CD4-positive, alpha-beta T cell treated with Interleukin-4 for 4 hours (primary cell): ENCODE data around the gene EDC3.
A peak's percentile ranks its signal among the peaks of the same experiment; 100 is the strongest.
"Not testable (repeated sequence)": the region's sequence is repeated elsewhere in the genome, so short reads cannot be mapped to it uniquely, and the experiment has no call there.

Experiments used
- DNase-seq: peaks from one replicate; pipeline ENCODE4 v3.0.0-alpha.2; 2020

EDC3 gene

DNA sequence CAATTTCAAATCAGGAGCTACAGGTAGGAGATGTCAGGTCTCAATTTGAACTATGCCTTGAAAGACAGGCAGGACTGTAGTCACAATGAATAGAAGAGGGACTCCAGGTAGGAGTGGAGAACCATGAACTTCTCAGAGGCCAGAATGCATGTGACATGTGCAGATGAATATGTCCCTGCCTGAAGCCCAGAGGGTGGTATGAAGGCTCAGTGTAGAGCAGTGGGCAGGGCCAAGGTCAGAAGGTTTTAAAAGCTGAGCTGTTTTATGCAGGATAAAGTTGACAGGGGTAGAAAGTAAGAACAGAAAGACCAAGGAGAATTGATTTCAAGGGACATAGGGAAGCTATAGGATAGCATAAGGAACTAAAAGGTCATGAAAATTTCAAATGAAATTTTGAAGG is 49.3 kb downstream of the EDC3 start:
- DNase-seq, result no peak

DNA sequence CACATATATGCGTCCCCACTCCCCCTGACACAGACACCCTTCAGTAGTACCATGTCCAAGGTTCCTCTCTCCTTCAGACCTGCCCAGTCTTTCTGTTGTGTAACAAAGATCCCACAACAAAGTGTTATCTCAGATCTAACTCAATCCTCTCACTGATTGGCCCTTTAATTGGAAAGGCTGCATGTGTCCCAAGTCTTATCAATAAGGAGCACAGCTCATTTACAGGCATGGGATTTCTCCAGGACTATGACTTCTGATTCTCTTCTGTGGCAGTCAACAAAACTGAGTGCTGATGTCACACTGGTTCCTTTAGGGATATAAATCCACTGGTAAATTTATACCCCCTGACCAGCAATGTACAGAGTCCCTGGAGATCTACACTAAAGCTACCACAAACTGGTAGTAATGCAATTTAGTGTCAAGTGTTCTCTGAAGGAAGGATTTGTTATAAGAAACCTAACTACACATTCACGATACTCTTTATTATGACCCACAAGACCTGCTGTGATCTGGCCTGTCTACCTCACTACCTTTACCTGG is 52.1 kb downstream of the EDC3 start:
- DNase-seq, result no peak

DNA sequence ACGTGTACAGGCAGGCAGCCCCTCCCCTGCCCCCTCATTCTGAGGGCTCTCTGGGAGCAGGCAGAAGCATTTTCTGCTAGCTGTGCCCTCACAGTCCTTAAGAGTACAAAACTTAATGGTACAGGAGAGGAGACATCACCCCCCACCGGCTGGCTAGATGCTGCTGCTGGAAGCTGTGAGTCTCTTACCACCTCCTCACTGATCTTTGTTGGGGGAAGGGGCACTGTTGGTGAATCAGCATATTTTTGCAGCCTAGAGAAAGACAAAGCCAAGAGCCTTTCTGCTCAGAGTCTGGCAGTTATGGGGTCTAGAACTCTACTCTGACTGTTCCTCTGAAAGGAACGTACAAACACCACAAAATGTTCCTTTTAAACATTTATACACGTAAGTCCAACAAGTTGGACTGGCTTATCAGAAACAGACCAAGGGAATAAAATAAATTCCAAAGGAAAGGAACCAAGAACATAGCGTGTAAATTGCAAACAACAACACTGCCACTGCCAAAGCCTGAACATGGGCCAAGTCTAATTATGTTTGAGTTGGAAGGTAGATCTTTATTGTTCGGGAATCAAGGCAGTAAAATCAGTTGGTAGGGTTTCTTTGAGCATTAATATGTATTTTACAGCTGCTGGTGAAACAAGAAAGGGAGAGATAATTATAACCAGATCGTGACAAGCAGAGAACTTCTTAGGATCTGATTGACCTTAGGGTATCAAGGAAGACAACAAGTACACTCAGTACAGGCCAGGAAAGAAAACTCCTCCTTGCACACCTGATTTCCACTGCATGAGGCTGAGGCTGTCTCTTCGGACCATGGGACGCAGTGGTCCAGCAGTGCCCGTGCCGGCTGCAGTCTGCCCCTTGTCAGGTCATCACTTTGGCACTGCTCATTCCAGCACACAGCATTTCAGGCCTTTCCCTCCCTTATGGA is 52.8 kb downstream of the EDC3 start:
- no peak for DNase-seq

DNA sequence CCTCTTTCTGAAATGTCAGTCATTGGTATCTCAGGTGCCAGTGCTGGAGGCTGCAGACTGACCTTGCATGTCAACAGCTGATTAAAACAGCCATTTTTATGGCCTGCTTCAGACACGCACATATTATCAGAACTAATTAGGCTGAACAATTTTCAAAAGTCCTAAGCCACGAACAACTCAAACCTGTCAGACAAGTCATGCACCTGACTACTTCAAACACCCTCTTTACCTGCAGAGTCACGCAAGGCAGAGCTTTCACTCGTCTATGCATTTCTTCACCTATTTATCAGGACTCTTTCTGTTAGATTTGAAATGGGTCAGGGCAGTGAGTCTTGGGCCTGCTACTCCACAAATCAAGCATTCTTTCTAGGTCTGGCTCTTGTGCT is 53.5 kb downstream of the EDC3 start:
- no peak for DNase-seq

DNA sequence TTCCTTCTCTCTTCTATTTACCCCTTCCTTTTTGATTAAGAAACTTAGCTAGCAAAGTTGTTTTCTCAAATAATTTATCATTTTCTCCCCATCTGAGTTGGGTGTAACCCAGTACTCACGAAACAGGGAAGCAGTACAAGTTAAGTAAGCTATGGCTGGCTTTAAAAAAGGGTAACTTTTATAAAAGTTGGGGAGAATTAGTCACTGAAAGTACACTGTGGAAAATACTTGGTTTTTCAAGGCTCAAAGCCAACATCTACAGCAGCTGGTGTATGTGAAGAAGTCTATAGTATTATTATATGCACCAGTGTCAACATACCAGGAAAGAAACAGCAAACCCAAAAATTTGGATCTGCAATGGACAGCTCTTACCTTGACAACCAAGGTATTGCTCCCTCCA is 54.7 kb downstream of the EDC3 start:
- no peak for DNase-seq

DNA sequence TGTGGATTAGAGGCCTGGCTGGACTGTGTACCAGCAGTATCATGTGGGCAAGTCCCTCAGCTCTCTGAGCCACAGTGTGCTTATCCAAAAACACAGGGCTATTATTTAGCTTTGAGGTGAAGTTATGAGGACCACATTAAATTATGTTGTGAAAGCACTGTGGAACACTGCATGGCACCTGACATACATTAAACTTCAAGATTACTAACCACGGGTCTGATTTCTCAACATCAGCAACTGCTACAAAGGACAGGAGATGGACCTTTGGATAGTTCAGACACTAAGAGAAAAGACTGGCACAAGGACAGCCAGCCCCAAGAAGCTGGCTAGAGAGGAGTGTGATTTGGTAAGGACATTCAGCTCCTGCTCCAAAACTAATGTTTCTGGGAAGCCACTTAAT is 58.8 kb downstream of the EDC3 start:
- DNase-seq, result no peak

DNA sequence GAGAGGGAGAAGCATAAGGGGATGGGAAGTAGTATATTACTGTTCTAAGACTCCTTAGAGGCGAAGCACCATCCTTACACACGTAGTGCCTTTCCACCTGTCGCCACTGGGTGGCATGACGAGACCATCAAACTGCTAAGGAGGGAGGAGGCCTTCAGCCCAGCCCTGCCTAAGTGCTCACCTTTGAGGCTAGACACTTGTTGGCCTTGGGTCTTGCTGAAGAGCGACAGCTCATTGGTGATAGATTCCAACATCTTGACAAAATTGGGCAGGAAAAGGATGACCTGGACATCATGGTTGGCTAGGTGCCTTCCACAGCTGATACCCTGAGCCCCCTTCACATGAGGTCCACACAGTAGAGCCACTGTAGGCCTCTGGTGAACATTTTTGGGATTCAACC is 60.6 kb downstream of the EDC3 start:
- DNase-seq, result peak; percentile 77

DNA sequence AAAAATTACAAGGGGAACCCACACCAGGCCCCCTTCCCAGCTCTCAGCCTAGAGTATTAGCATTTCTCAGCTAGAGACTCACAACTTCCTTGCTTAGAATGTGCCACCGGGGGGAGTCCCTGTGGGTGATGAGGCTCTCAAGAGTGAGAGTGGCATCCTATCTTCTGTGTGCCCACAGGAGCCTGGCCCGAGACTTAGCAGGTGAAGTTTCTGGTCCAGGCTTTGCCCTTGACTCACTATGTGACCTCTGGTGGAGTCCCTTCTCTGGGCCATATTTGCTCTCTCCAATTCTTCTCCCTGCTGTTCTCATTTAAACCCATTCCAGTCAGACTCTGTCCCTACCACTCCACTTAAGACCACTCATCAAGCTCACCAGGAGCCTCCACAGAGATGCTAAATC is 62.0 kb downstream of the EDC3 start:
- DNase-seq, result no peak

DNA sequence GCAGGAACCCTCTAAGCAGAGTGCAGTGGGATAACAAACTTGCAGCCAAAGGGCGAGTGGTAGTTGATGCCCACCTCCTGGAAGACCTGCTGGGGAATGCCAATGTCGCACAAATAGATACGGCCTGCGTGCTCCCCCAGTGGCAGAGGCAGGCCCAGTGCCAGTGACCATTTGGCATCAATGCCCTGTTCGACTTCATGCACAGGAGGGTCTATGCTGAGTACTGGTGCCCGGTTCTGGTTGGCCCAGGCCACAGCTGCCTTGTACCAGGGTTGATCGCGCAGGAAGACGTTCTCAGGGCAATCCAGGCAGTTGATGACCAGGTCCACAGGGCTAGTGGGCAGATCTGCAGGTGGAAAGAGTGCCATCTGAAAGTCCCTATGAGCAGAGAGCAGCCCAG is 63.2 kb downstream of the EDC3 start:
- no peak for DNase-seq

DNA sequence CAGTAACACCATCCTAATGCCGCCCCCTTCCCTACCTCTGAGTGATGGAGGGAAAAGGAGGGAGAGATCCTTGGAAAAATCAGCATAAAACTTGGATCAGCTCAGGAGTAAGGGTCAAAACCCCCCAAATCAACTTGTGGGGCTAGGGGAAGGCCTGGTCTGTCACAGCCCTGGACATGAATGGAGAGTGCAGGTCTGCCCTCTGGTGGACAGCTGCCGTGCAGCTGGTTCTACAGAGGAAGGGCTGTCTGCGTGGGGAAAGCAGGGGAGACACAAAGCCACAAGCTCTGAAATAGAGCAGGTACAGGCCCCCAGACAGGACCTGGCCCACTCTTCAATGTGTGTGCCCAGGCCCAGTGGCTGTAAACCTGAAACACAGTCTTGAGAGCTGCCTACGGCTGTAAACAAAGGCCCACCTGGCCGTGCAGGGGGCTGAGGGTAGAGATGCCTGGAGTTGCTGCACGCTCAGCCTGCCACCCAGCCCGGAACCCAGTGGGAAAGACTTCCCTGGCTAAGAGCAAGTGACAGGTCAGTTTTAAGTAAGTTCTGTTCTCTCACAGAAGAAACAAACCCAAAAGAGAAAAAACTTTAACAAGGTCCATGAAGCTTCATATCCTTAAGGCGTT is 63.8 kb downstream of the EDC3 start:
- DNase-seq, result peak; percentile 36

DNA sequence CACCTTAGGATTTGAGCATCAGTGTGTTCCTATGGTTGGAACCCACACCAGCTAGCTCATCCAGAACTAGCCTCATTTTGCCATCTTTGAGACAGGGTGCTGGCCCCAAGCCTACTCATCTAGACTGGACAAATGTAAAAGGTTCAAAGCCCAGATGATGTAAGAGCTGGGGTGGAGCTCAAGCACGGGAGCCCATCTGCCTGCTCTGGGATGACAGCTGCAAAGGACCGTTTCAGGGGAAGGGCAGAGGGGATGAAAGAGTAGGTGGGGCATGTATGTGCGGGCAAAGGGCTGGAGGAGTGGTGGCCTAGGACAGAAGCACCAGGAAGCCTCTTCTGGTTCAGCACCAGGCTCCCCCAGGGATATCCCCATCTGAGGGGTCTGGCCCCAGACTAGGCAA is 64.4 kb downstream of the EDC3 start:
- DNase-seq, result no peak

DNA sequence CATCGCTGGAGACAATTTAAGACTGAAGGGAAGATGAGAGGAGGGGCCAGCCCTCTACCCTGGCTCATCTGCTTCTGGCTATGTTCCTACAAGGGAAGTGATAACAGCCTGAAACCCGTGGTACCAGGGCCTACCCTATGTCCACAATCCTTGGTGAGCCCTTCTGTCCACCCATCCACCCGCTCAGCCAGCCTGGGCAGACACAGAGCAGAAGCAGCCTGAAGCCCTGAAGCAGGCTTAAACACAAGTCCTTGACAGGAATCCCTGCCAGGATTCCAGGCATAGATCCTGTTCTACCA is 64.8 kb downstream of the EDC3 start:
- no peak for DNase-seq

DNA sequence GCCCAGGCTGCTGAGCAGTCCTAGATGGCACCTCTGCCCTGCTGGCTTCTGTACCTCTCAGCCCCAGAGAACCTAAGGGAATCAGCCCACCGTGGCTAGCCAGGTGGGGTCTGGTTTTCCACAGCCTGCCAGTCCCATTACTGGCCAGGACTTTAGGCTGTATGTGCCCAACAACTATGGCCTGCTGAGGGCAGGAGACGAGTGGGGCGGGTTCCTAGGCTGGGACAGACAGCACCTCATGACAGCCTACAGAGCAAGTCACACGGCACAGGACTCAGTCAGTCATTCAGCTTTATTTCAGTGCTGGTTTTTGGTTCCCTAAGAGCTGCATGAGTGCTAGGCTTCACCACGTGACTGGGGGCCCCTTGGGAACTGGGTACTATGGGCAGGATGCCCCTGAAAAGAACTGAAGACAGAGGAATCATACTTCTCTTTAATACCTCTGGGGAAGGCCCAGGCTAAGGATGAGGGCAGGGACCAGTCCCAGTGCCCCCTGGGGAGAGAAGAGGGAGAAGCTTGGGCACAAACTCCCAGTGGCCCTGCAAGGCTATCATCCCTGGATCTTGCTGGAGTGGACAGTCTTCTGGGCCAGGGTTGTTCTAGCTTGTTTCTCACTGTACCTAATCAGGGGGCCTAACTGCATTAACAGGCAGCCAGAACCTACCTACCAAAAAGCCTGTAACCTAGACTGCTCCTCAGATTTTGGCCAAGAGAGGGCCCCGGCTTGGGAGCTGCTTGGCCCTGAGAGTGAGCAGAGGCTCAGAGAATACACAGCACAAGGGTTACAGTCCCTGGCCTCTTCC is 65.3 kb downstream of the EDC3 start:
- DNase-seq, result no peak

DNA sequence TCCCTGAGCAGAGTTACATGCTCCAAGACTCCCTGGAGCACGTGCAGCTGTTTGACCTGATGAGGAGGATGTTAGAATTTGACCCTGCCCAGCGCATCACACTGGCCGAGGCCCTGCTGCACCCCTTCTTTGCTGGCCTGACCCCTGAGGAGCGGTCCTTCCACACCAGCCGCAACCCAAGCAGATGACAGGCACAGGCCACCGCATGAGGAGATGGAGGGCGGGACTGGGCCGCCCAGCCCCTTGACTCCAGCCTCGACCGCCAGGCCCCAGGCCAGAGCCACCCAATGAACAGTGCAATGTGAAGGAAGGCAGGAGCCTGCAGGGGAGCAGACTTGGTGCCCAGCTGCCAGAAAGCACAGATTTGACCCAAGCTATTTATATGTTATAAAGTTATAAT is 66.1 kb downstream of the EDC3 start:
- not testable (repeated sequence) for DNase-seq

DNA sequence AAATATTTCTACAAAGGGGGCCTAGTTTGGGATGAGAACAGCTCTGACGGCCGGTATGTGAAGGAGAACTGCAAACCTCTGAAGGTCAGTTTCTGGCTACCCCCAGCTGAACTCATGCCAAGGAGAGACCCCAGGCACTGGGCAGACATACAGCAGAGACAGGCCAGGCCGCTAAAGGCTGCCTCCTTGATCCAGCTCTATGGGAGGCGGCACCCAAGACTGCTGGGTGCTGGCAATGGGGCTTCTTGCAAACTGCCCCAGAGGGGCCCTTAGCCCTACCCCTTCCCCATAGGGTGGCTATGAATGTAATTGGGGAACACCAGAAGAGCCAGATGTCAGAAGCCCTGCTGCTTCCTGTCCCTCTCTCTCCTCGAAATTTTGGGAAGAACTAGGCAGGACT is 66.9 kb downstream of the EDC3 start:
- no peak for DNase-seq

DNA sequence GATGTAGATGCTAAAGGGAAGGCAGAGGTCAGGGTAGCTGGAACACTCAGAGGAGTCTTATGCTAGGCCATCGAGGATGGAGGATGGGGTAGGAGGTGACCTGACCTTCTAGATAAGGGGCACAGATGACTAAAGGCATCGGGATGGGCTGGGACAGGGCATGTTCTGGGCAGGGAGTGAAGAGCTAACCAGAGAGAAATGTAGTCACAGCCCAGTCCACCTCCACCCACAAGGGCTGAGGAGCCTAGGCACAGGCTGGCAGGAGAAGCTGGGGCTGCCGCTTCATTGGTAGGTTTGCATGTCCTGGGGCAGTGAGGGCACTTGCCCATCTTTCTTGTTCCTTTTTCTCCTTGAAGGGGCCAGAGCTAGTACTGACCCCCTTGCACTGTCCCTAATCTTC is 67.6 kb downstream of the EDC3 start:
- DNase-seq, result no peak

DNA sequence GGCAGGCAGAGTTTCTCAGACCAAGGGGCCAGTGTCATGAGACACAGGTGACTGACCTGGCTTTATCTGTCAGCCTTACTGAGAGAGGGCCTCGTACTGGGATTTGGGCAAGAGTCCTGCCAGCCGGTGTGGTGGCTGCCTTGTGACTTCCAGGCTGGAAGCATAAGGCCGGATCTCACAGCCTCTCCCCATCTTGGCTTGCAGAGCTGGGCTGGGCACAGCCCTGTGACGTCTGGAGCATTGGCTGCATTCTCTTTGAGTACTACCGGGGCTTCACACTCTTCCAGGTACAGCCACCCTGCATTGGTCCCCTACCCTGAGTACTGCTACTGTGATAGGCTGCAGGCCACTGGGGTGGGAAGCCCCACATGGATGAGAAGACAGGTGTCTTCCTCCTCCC is 68.1 kb downstream of the EDC3 start:
- no peak for DNase-seq

DNA sequence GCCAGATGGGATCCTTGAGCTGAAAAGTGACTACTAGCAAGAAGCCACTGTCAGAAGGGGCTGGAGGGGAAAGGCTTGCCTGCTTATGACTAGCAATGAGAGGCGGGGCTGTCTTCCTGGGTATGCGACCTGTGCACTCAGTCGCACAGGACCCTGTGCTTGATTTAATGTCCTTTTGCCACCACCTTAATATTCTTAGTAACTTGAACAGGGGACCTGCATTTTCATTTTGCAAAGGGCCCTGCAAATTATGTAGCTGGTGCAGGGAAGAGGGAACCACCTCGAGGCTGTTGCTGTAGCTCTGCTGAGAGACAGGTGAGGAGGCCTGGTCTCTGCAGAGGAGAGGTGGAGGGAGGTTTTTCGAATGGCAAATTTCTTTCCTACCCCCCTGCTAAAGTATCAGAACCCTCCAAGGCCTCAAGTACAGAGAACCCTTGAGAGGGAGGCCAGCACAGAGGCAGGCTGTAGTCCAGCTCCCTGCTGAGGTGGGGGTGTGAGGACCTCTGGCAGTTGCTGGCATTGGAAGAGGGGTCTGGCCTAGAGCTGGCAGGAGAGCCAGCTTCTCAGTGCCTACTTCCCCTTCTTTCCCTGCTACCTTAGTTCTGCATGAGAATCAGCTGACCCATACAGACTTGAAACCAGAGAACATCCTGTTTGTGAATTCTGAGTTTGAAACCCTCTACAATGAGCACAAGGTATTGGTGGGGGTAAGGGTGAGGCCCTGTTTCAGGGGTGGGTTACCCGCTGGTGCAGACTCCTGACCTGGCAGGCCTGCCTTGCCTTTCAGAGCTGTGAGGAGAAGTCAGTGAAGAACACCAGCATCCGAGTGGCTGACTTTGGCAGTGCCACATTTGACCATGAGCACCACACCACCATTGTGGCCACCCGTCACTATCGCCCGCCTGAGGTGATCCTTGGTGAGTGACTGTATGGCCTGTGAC is 68.8 kb downstream of the EDC3 start:
- DNase-seq, result no peak

DNA sequence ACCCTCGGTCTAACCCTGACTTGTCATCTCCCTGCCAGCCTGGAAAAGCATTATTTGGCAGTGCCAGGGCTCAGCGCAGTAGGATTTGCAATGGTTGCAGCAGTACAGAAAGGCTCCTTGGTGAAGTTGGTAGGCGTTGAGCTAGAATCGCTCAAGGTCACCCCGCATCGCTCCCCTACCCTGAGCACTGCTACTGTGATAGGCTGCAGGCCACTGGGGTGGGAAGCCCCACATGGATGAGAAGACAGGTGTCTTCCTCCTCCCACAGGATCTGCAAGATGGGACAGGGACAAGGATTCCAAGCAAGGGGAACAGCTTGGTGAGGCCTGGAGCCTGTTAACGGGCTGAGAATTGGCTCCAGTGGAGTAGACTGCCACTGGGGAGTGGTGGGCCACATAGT is 69.5 kb downstream of the EDC3 start:
- DNase-seq, result no peak

DNA sequence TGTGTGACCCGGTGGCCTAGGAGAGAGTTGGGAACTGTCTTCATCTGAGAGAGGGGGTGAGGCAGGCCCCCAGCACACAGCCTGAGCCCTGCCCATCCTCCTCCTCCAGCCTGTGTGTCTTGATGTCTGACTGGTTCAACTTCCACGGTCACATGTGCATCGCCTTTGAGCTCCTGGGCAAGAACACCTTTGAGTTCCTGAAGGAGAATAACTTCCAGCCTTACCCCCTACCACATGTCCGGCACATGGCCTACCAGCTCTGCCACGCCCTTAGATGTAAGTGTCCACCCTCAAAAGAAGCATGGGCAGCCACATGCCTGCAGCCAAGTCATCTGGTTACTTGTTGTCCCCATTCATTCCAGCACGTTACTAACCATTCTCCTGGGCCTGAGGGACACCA is 70.1 kb downstream of the EDC3 start:
- DNase-seq, result no peak

DNA sequence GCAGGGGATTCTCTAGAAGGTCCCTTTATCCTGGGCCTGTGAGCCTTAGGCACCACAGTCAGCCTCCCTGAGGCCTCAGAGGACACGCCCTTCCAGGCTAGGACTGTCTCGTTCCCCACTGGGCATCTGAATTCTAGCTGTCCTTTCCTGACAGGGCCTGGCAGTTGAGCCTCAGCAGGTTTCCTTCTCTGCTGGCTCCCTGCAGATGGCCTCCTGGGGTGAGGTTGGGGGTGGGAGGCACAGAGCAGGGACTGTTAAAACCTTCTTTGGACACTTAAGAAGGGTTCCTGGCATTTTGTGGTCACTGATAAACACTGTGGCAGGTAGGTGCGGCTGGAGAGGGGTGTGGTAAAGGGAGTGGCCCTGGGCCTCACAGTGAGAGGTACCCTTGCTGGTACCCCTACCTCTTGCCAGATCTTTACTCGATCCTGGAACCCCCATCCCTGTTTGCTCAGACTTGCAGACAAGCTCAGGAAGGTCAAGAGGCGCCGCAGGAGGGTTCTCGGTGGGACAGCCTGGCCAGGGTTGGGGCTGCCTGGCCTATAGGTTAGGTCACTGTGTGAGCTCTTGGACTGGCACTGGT is 71.7 kb downstream of the EDC3 start:
- no peak for DNase-seq

DNA sequence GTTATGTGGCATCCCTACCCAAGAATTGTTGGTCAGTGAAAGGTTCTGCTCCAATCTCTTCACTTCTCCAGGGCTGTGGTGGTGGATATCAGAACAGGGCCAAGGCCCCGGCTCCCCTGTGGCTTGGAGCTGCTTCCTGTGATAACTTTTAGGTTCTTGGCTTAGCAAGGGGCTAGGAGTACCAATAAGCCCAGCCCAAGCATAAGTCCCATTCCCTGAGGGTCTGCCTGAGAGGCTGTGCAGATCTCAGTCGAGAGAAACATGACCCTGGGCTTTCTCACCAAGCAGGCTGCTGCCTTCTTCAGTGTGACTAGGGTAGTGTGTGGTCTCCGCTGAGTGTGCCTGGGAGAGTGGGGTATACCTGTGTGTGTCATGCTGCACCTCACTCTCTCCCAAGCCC is 73.1 kb downstream of the EDC3 start:
- no peak for DNase-seq
